Measurements from ENCODE around the gene B3GALT6.

Gene B3GALT6

GRCh38 chr1:1202831-1203560 lies 29.0 kb upstream of the B3GALT6 start:
- no peak for DNase-seq

- DNase-seq: no peak
Measured at GRCh38 chr1:1203561-1204424, 28.2 kb upstream of the B3GALT6 start.

- DNase-seq: no peak
Measured at GRCh38 chr1:1204425-1204920, 27.6 kb upstream of the B3GALT6 start.

- no peak for DNase-seq
Measured at GRCh38 chr1:1204998-1205768, 26.9 kb upstream of the B3GALT6 start.

- DNase-seq: peak; percentile 21
Measured at GRCh38 chr1:1205769-1206375, 26.2 kb upstream of the B3GALT6 start.

GRCh38 chr1:1206376-1206965 lies 25.6 kb upstream of the B3GALT6 start, which contains the start of gene TNFRSF18:
Gene TNFRSF18 (minus strand): TSS chr1:1206592. CDS start chr1:1206571, 21 bp downstream.
- peak; percentile 53 for DNase-seq

- DNase-seq: no peak
Measured at GRCh38 chr1:1206966-1207531, 25.0 kb upstream of the B3GALT6 start.

GRCh38 chr1:1207571-1207892 lies 24.5 kb upstream of the B3GALT6 start:
- DNase-seq: no peak

GRCh38 chr1:1208713-1209433 lies 23.2 kb upstream of the B3GALT6 start:
- DNase-seq: no peak

GRCh38 chr1:1210726-1211540 lies 21.1 kb upstream of the B3GALT6 start:
- DNase-seq: no peak

GRCh38 chr1:1211541-1212441 lies 20.2 kb upstream of the B3GALT6 start:
- no peak for DNase-seq

- no peak for DNase-seq
Measured at GRCh38 chr1:1212780-1213344, 19.2 kb upstream of the B3GALT6 start.

GRCh38 chr1:1213345-1214265 lies 18.4 kb upstream of the B3GALT6 start, which contains the start of gene TNFRSF4:
Gene TNFRSF4 (minus strand): TSS chr1:1214153. CDS start chr1:1214127, 26 bp downstream.
- DNase-seq: no peak

GRCh38 chr1:1215080-1215676 lies 16.9 kb upstream of the B3GALT6 start:
- no peak for DNase-seq

- DNase-seq: no peak
Measured at GRCh38 chr1:1215881-1216605, 16.0 kb upstream of the B3GALT6 start.
